Liver (tissue), 9 donors: ENCODE data around the gene AHI1. TPM values are rescaled to one million over a fixed set of nuclear protein-coding genes. Genes with fewer than 3 reads are reported as not detected.

Experiments
- DNase-seq: peaks from one replicate; pipeline ENCODE4 v3.0.0-alpha.2; 2017; ENCODE audit warnings: low spot score
- H3K27ac ChIP-seq, 2 donors: one replicate each; pipeline ENCODE4 v1.7.0; 2013; ENCODE audit warnings: inconsistent platforms in 2 of 2, low read length in 2 of 2, control low read depth in 1 of 2, low read depth in 1 of 2, mild to moderate bottlenecking in 1 of 2
- H3K27me3 ChIP-seq, 4 donors: one replicate each; pipeline versions ENCODE4 v1.6.1 to v1.7.0; 2013; ENCODE audit warnings: low read length in 3 of 4, inconsistent platforms in 1 of 4, mild to moderate bottlenecking in 1 of 4, moderate library complexity in 1 of 4; ENCODE audit not compliant: control insufficient read depth in 4 of 4, insufficient read depth in 4 of 4
- H3K36me3 ChIP-seq, 4 donors: one replicate each; pipeline versions ENCODE4 v1.6.1 to v1.7.0; 2013; ENCODE audit warnings: low read length in 3 of 4, mild to moderate bottlenecking in 3 of 4, low read depth in 1 of 4, moderate library complexity in 1 of 4; ENCODE audit not compliant: control insufficient read depth in 4 of 4, insufficient read depth in 3 of 4
- H3K4me1 ChIP-seq, 4 donors: one replicate each; pipeline versions ENCODE4 v1.6.1 to v1.7.0; 2013; ENCODE audit warnings: low read length in 3 of 4, mild to moderate bottlenecking in 3 of 4, moderate library complexity in 1 of 4; ENCODE audit not compliant: control insufficient read depth in 4 of 4, insufficient read depth in 4 of 4
- H3K4me3 ChIP-seq, 3 donors: one replicate each; pipeline versions ENCODE4 v1.6.1 to v1.7.0; 2013; ENCODE audit warnings: low read length in 3 of 3, control low read depth in 1 of 3, low read depth in 1 of 3, mild to moderate bottlenecking in 1 of 3
- H3K9ac ChIP-seq, 2 donors: one replicate each; pipeline ENCODE4 v1.7.0; 2013; ENCODE audit warnings: low read length in 2 of 2, mild to moderate bottlenecking in 2 of 2, moderate library complexity in 2 of 2, control low read depth in 1 of 2, low read depth in 1 of 2
- H3K9me3 ChIP-seq, 4 donors: one replicate each; pipeline versions ENCODE4 v1.6.1 to v1.7.0; 2013; ENCODE audit warnings: low read length in 3 of 4; ENCODE audit not compliant: control insufficient read depth in 4 of 4
- EGR1 ChIP-seq, 2 donors: IDR thresholded peaks; 2 replicates each; pipeline ENCODE4 v1.6.1; 2016 to 2018; ENCODE audit warnings: antibody characterized with exemption in 2 of 2, low read depth in 2 of 2
- FOXA1 ChIP-seq: IDR thresholded peaks from 2 replicates; pipeline ENCODE4 v1.6.1; 2016; ENCODE audit warnings: antibody characterized with exemption
- FOXA2 ChIP-seq: IDR thresholded peaks from 2 replicates; pipeline ENCODE4 v1.6.1; 2016; ENCODE audit warnings: antibody characterized with exemption
- GABPA ChIP-seq, 2 donors: IDR thresholded peaks in 1 of 2; conservative IDR thresholded peaks in 1 of 2; 2 replicates each; pipeline ENCODE4 v1.6.1; 2016; ENCODE audit warnings: antibody characterized with exemption in 2 of 2, mild to moderate bottlenecking in 1 of 2, moderate library complexity in 1 of 2
- HNF4A ChIP-seq, 2 donors: conservative IDR thresholded peaks; 2 replicates each; pipeline ENCODE4 v1.6.1; 2016; ENCODE audit warnings: antibody characterized with exemption in 2 of 2, mild to moderate bottlenecking in 2 of 2
- HNF4G ChIP-seq: IDR thresholded peaks from 2 replicates; pipeline ENCODE4 v1.6.1; 2016; ENCODE audit warnings: antibody characterized with exemption
- JUND ChIP-seq, 2 donors: IDR thresholded peaks; 2 replicates each; pipeline ENCODE4 v1.6.1; 2016; ENCODE audit warnings: antibody characterized with exemption in 2 of 2
- NR2F2 ChIP-seq: IDR thresholded peaks from 2 replicates; pipeline ENCODE4 v1.6.1; 2016; ENCODE audit warnings: antibody characterized with exemption
- RAD21 ChIP-seq, 2 donors: IDR thresholded peaks; 2 replicates each; pipeline ENCODE4 v1.6.1; 2016; ENCODE audit warnings: antibody characterized with exemption in 2 of 2, mild to moderate bottlenecking in 2 of 2
- REST ChIP-seq: IDR thresholded peaks from 2 replicates; pipeline ENCODE4 v1.6.1; 2016; ENCODE audit warnings: antibody characterized with exemption, mild to moderate bottlenecking
- RXRA ChIP-seq, 2 donors: IDR thresholded peaks; 2 replicates each; pipeline ENCODE4 v1.6.1; 2017 to 2018; ENCODE audit warnings: antibody characterized with exemption in 2 of 2, mild to moderate bottlenecking in 1 of 2
- SP1 ChIP-seq: IDR thresholded peaks from 2 replicates; pipeline ENCODE4 v1.6.1; 2018; ENCODE audit warnings: antibody characterized with exemption, mild to moderate bottlenecking
- TAF1 ChIP-seq: conservative IDR thresholded peaks from 2 replicates; pipeline ENCODE4 v1.6.1; 2016; ENCODE audit warnings: antibody characterized with exemption, mild to moderate bottlenecking
- YY1 ChIP-seq: IDR thresholded peaks from 2 replicates; pipeline ENCODE4 v1.6.1; 2016; ENCODE audit warnings: antibody characterized with exemption, mild to moderate bottlenecking
- WGBS: extraction: QIAGEN DNeasy Blood & Tissue Kit; methylation state at CpG from one replicate; pipeline ENCODE4 v1.1.7; 2013; 5-methylcytosine and 5-hydroxymethylcytosine counted together
- polyA plus RNA-seq, 2 donors: library from polyadenylated mRNA; stranded (reverse) in 1 of 2; unstranded in 1 of 2; fragments of 200-250 nt in 1 of 2; fragments of >200 nt in 1 of 2; fragmentation: Nextera tagmentation in 1 of 2; extraction: Ambion mirVana in 1 of 2; gene quantifications; one replicate each; pipeline versions ENCODE4 v1.2.1 to v1.2.3, GENCODE V29; 2013 to 2015
- total RNA-seq, 2 donors: library from RNA; depleted of rRNA; stranded (reverse); fragments of >200 nt; gene quantifications; one replicate each; pipeline ENCODE4 v1.2.3, GENCODE V29; 2014
- TF ChIP-seq, protein P1 (sequence below): fragments of 150-350 bp; IDR thresholded peaks from 2 replicates; pipeline ENCODE4 v1.5.1; 2017; ENCODE audit warnings: improper control_type of control experiment, low read depth, low read length; ENCODE audit not compliant: missing input control
- TF ChIP-seq, protein P2 (sequence below): IDR thresholded peaks from 2 replicates; pipeline ENCODE4 v1.6.1; 2016; ENCODE audit warnings: antibody characterized with exemption
- TF ChIP-seq, protein P3 (sequence below): IDR thresholded peaks from 2 replicates; pipeline ENCODE4 v1.6.1; 2016; ENCODE audit warnings: antibody characterized with exemption
- TF ChIP-seq, protein P4 (sequence below): IDR thresholded peaks from 2 replicates; pipeline ENCODE4 v1.6.1; 2016; ENCODE audit warnings: antibody characterized with exemption
- donor health status: healthy.
- donor health status: healthy.
- donor health status: healthy.
- donor health status: healthy.
- donor health status: healthy.

The AHI1 gene
- total and polyA plus RNA-seq, 4 donors: 2.0 to 14.4 (median 9.0) TPM

GRCh38 chr6:135251498-135252441, 245.8 kb downstream of the AHI1 start:
- no peak for DNase-seq
- Histone ChIP-seq H3K27ac (no peak overlapping the region), H3K9ac (no peak overlapping the region), H3K27me3 (no peaks in the 10 kb centered on the region), H3K36me3 (no peaks in the 10 kb centered on the region), H3K9me3 (no peaks in the 10 kb centered on the region), H3K4me1 (peaks cover 0 to 14% (median 7%) of the 10 kb centered on the region in 4 donors), H3K4me3 (no peak overlapping the region)
- 48% methylated on average over 13 of the region's 13 CpGs for WGBS
- peak; percentile 92 for TF ChIP-seq FOXA2
- peak; percentile 89 for TF ChIP-seq FOXA1
- TF ChIP-seq HNF4G: no peak
- TF ChIP-seq, protein P1, sequence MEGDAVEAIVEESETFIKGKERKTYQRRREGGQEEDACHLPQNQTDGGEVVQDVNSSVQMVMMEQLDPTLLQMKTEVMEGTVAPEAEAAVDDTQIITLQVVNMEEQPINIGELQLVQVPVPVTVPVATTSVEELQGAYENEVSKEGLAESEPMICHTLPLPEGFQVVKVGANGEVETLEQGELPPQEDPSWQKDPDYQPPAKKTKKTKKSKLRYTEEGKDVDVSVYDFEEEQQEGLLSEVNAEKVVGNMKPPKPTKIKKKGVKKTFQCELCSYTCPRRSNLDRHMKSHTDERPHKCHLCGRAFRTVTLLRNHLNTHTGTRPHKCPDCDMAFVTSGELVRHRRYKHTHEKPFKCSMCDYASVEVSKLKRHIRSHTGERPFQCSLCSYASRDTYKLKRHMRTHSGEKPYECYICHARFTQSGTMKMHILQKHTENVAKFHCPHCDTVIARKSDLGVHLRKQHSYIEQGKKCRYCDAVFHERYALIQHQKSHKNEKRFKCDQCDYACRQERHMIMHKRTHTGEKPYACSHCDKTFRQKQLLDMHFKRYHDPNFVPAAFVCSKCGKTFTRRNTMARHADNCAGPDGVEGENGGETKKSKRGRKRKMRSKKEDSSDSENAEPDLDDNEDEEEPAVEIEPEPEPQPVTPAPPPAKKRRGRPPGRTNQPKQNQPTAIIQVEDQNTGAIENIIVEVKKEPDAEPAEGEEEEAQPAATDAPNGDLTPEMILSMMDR: no peak
- peak in 1 of 2 donors; percentile 37 for TF ChIP-seq RAD21 (IDR thresholded peaks at IDR 0.05)
- no peak for TF ChIP-seq NR2F2
- TF ChIP-seq, protein P2, sequence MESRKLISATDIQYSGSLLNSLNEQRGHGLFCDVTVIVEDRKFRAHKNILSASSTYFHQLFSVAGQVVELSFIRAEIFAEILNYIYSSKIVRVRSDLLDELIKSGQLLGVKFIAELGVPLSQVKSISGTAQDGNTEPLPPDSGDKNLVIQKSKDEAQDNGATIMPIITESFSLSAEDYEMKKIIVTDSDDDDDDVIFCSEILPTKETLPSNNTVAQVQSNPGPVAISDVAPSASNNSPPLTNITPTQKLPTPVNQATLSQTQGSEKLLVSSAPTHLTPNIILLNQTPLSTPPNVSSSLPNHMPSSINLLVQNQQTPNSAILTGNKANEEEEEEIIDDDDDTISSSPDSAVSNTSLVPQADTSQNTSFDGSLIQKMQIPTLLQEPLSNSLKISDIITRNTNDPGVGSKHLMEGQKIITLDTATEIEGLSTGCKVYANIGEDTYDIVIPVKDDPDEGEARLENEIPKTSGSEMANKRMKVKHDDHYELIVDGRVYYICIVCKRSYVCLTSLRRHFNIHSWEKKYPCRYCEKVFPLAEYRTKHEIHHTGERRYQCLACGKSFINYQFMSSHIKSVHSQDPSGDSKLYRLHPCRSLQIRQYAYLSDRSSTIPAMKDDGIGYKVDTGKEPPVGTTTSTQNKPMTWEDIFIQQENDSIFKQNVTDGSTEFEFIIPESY: no peak
- TF ChIP-seq HNF4A (conservative IDR thresholded peaks at IDR 0.05): peak; percentile 56 to 78
- TF ChIP-seq RXRA (IDR thresholded peaks at IDR 0.05): peak; percentile 75 to 77
- TF ChIP-seq, protein P3, sequence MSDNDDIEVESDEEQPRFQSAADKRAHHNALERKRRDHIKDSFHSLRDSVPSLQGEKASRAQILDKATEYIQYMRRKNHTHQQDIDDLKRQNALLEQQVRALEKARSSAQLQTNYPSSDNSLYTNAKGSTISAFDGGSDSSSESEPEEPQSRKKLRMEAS: peak; percentile 16
- TF ChIP-seq YY1: peak; percentile 55
- TF ChIP-seq EGR1 (IDR thresholded peaks at IDR 0.05; ENCODE audit: low read depth in 2 of 2): no peak
- TF ChIP-seq TAF1: no peak
- TF ChIP-seq, protein P4, sequence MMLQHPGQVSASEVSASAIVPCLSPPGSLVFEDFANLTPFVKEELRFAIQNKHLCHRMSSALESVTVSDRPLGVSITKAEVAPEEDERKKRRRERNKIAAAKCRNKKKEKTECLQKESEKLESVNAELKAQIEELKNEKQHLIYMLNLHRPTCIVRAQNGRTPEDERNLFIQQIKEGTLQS: no peak
- TF ChIP-seq REST: peak; percentile 26
- no peak for TF ChIP-seq JUND (IDR thresholded peaks at IDR 0.05)
- no peak for TF ChIP-seq GABPA (IDR thresholded peaks at IDR 0.05 in 1 of 2, conservative IDR thresholded peaks at IDR 0.05 in 1 of 2)
- peak; percentile 72 for TF ChIP-seq SP1
